H1 (cell line): ENCODE results near the gene USH2A. TPM values are rescaled to one million over a fixed set of nuclear protein-coding genes. Genes with fewer than 3 reads are reported as not detected.

Experiments used
- CTCF ChIA-PET: fragments of 300-600 bp; sonication (Branson Sonifier 250); formaldehyde crosslinking; loops from one replicate; lab custom pipeline; 2021; ENCODE audit not compliant: partially characterized antibody; lab: Charles Lee
- POLR2A ChIA-PET: fragments of 300-600 bp; sonication (Branson Sonifier 250); formaldehyde crosslinking; loops from one replicate; lab custom pipeline; 2021; ENCODE audit warnings: inconsistent platforms; ENCODE audit not compliant: partially characterized antibody; lab: Charles Lee
- DNase-seq, 2 experiments: peaks; one replicate each; pipeline versions ENCODE4 v3.0.0 to v3.0.0-alpha.2; 2010 to 2022; ENCODE audit warnings: low spot score in 2 of 2, low read depth in 1 of 2, mixed read lengths in 1 of 2
- FAIRE-seq: peaks from 2 replicates; lab custom pipeline; 2011; peaks lifted over from hg19 to GRCh38; lab: Jason Lieb, UNC
- H2AFZ ChIP-seq: 2 replicates; pipeline ENCODE4 v1.8.1; 2012; ENCODE audit warnings: low read length, inconsistent platforms
- H2AK5ac ChIP-seq: 2 replicates; pipeline ENCODE4 v1.6.1; 2013; ENCODE audit warnings: low read depth, low read length
- H2BK120ac ChIP-seq: replicated peaks from 2 replicates; pipeline ENCODE3; 2013; ENCODE audit warnings: low read depth, low read length, inconsistent platforms
- H2BK12ac ChIP-seq: 2 replicates; pipeline ENCODE4 v1.6.1; 2013; ENCODE audit warnings: low read depth, low read length
- H2BK15ac ChIP-seq: 2 replicates; pipeline ENCODE4 v1.6.1; 2013; ENCODE audit warnings: low read length
- H2BK20ac ChIP-seq: 2 replicates; pipeline ENCODE4 v1.6.1; 2013; ENCODE audit warnings: low read length
- H2BK5ac ChIP-seq: 2 replicates; pipeline ENCODE4 v1.6.1; 2013; ENCODE audit warnings: low read depth, low read length
- H3K14ac ChIP-seq: 2 replicates; pipeline ENCODE4 v1.6.1; 2013; ENCODE audit warnings: inconsistent platforms; ENCODE audit not compliant: insufficient read length
- H3K18ac ChIP-seq: 2 replicates; pipeline ENCODE4 v1.6.1; 2013; ENCODE audit warnings: low read length; ENCODE audit errors: extremely low read depth
- H3K23ac ChIP-seq: 2 replicates; pipeline ENCODE4 v1.6.1; 2013; ENCODE audit warnings: inconsistent platforms; ENCODE audit not compliant: insufficient read length
- H3K23me2 ChIP-seq: 2 replicates; pipeline ENCODE4 v1.6.1; 2013; ENCODE audit warnings: low read depth, low read length
- H3K27ac ChIP-seq: 2 replicates; pipeline ENCODE4 v1.6.1; 2011; ENCODE audit warnings: low read depth, low read length, inconsistent platforms
- H3K27me3 ChIP-seq, 4 experiments: replicated peaks in 1 of 4; 1 replicate in 1 of 4; 2 replicates in 3 of 4; pipeline versions ENCODE4 v1.6.1 to v1.8.1; 2011 to 2013; ENCODE audit warnings: low read length in 3 of 4, mild to moderate bottlenecking in 3 of 4, inconsistent platforms in 2 of 4, mixed read lengths in 2 of 4, moderate library complexity in 1 of 4; ENCODE audit not compliant: control insufficient read depth in 3 of 4, insufficient read depth in 3 of 4; ENCODE audit errors: extremely low read depth in 1 of 4
- H3K36me3 ChIP-seq, 4 experiments: 2 replicates each; pipeline versions ENCODE4 v1.6.1 to v1.8.1; 2011 to 2013; ENCODE audit warnings: mild to moderate bottlenecking in 4 of 4, low read length in 3 of 4, moderate library complexity in 2 of 4, control low read depth in 1 of 4, inconsistent platforms in 1 of 4; ENCODE audit not compliant: insufficient read depth in 4 of 4, control insufficient read depth in 2 of 4
- H3K4ac ChIP-seq: replicated peaks from 2 replicates; pipeline ENCODE3; 2013; ENCODE audit warnings: low read length, low read depth, mixed read lengths, inconsistent platforms; ENCODE audit not compliant: insufficient read length
- H3K4me1 ChIP-seq, 4 experiments: replicated peaks in 1 of 4; 1 replicate in 1 of 4; 2 replicates in 3 of 4; pipeline versions ENCODE4 v1.6.1 to v1.8.1; 2011 to 2013; ENCODE audit warnings: low read length in 3 of 4, inconsistent platforms in 2 of 4, mixed read lengths in 1 of 4; ENCODE audit not compliant: insufficient read depth in 4 of 4, control insufficient read depth in 3 of 4
- H3K4me2 ChIP-seq, 2 experiments: 2 replicates each; pipeline versions ENCODE4 v1.6.1 to v1.8.1; 2011 to 2013; ENCODE audit warnings: low read depth in 2 of 2, low read length in 2 of 2, control low read depth in 1 of 2, inconsistent platforms in 1 of 2, mild to moderate bottlenecking in 1 of 2; ENCODE audit not compliant: insufficient read depth in 1 of 2
- H3K4me3 ChIP-seq, 4 experiments: fragments of 200-600, 300-600 bp in 1 of 4; sonication (generic), shearing (Covaris generic), sonication (Bioruptor Twin) in 1 of 4; 2 replicates each; pipeline versions ENCODE4 v1.5.1 to v1.8.1; 2011 to 2016; ENCODE audit warnings: low read length in 4 of 4, low read depth in 3 of 4, control low read depth in 2 of 4, inconsistent platforms in 2 of 4, mild to moderate bottlenecking in 2 of 4, mixed read lengths in 1 of 4, moderate library complexity in 1 of 4; ENCODE audit not compliant: insufficient read depth in 2 of 4; ENCODE audit errors: extremely low read depth in 1 of 4
- H3K56ac ChIP-seq: replicated peaks from 2 replicates; pipeline ENCODE3; 2013; ENCODE audit warnings: low read depth, mild to moderate bottlenecking, mixed read lengths, low read length, inconsistent platforms; ENCODE audit not compliant: insufficient read length
- H3K79me1 ChIP-seq: 2 replicates; pipeline ENCODE4 v1.6.1; 2013; ENCODE audit warnings: low read depth, low read length, control low read depth
- H3K79me2 ChIP-seq, 2 experiments: 2 replicates each; pipeline versions ENCODE4 v1.6.1 to v1.8.1; 2012 to 2013; ENCODE audit warnings: low read length in 2 of 2, mild to moderate bottlenecking in 2 of 2, inconsistent platforms in 1 of 2; ENCODE audit not compliant: insufficient read depth in 2 of 2, control insufficient read depth in 1 of 2
- H3K9ac ChIP-seq, 4 experiments: replicated peaks in 1 of 4; 1 replicate in 1 of 4; 2 replicates in 3 of 4; pipeline versions ENCODE4 v1.6.1 to v1.8.1; 2011 to 2013; ENCODE audit warnings: low read depth in 3 of 4, low read length in 3 of 4, control low read depth in 2 of 4, mild to moderate bottlenecking in 2 of 4, moderate library complexity in 2 of 4, inconsistent platforms in 1 of 4; ENCODE audit errors: extremely low read depth in 1 of 4
- H3K9me3 ChIP-seq, 2 experiments: 2 replicates each; pipeline versions ENCODE4 v1.6.1 to v1.8.1; 2012 to 2013; ENCODE audit warnings: mild to moderate bottlenecking in 2 of 2, moderate library complexity in 2 of 2, control low read depth in 1 of 2, inconsistent platforms in 1 of 2, low read depth in 1 of 2, low read length in 1 of 2, mixed read lengths in 1 of 2; ENCODE audit not compliant: insufficient read depth in 2 of 2
- H4K20me1 ChIP-seq, 2 experiments: replicated peaks in 1 of 2; 2 replicates each; pipeline versions ENCODE3 to v1.8.1; 2011 to 2013; ENCODE audit warnings: inconsistent platforms in 2 of 2, low read length in 2 of 2, mild to moderate bottlenecking in 1 of 2; ENCODE audit not compliant: insufficient read depth in 2 of 2, control insufficient read depth in 1 of 2
- H4K5ac ChIP-seq: 2 replicates; pipeline ENCODE4 v1.6.1; 2013; ENCODE audit warnings: low read length, low read depth, mixed read lengths, inconsistent platforms; ENCODE audit not compliant: insufficient read length
- H4K8ac ChIP-seq: 2 replicates; pipeline ENCODE4 v1.8.0; 2013; ENCODE audit warnings: mild to moderate bottlenecking, moderate library complexity, low read length, inconsistent platforms; ENCODE audit not compliant: insufficient read depth; ENCODE audit errors: extremely low read depth
- H4K91ac ChIP-seq: replicated peaks from 2 replicates; pipeline ENCODE3; 2013; ENCODE audit warnings: low read length, mixed read lengths, inconsistent platforms; ENCODE audit not compliant: insufficient read length
- ASH2L ChIP-seq: fragments of 200-600, 300-600 bp; sonication (generic); IDR thresholded peaks from one replicate; pipeline ENCODE4 v1.7.1; 2017; ENCODE audit warnings: low read length
- EGR1 ChIP-seq: IDR thresholded peaks from 2 replicates; pipeline ENCODE4 v1.6.1; 2011; ENCODE audit warnings: low read depth, low read length, borderline replicate concordance
- EZH2 ChIP-seq: fragments of 200-600 bp; sonication (generic); IDR thresholded peaks from 2 replicates; pipeline ENCODE4 v1.7.1; 2012; ENCODE audit warnings: low read depth, mild to moderate bottlenecking, moderate library complexity, low read length, inconsistent platforms; ENCODE audit not compliant: severe bottlenecking
- HDAC6 ChIP-seq: IDR thresholded peaks from one replicate; pipeline ENCODE4 v1.7.1; 2012; ENCODE audit warnings: low read depth, mild to moderate bottlenecking, inconsistent platforms, low read length, moderate library complexity
- JUN ChIP-seq: IDR thresholded peaks from 2 replicates; pipeline ENCODE4 v1.6.1; 2011; ENCODE audit warnings: low read depth, mild to moderate bottlenecking, improper control_type of control experiment, low read length
- JUND ChIP-seq: IDR thresholded peaks from 2 replicates; pipeline ENCODE4 v1.6.1; 2011; ENCODE audit warnings: mild to moderate bottlenecking, improper control_type of control experiment, low read length
- KDM1A ChIP-seq: fragments of 200-600, 300-600 bp; sonication (generic); IDR thresholded peaks from 2 replicates; pipeline ENCODE4 v1.7.1; 2016; ENCODE audit warnings: mild to moderate bottlenecking, low read length, borderline replicate concordance
- MAFK ChIP-seq: IDR thresholded peaks from 2 replicates; pipeline ENCODE4 v1.6.1; 2012; ENCODE audit warnings: low read depth, mild to moderate bottlenecking, improper control_type of control experiment, low read length
- PHF8 ChIP-seq: fragments of 200-600 bp; sonication (generic); conservative IDR thresholded peaks from 2 replicates; pipeline ENCODE4 v1.7.1; 2012; ENCODE audit warnings: low read depth, mild to moderate bottlenecking, inconsistent platforms, low read length, moderate library complexity
- SIX5 ChIP-seq: IDR thresholded peaks from 2 replicates; pipeline ENCODE4 v1.6.1; 2011; ENCODE audit warnings: mild to moderate bottlenecking, low read depth, low read length
- TAF1 ChIP-seq: IDR thresholded peaks from 2 replicates; pipeline ENCODE4 v1.6.1; 2011; ENCODE audit warnings: mild to moderate bottlenecking, low read depth, low read length
- TCF12 ChIP-seq: IDR thresholded peaks from 2 replicates; pipeline ENCODE4 v1.6.1; 2011; ENCODE audit warnings: low read depth, mild to moderate bottlenecking, low read length
- WGBS, 2 experiments: shearing (Covaris generic) in 1 of 2; methylation state at CpG; one replicate each; pipeline versions ENCODE4 v1.1.6 to v1.1.7; 2013 to 2015; ENCODE audit warnings: low lambda C conversion rate in 2 of 2, mixed read lengths in 2 of 2, inconsistent platforms in 1 of 2, low coverage in 1 of 2, missing lambda C conversion rate in 1 of 2; ENCODE audit not compliant: insufficient replicate concordance in 2 of 2, insufficient coverage in 1 of 2, insufficient read length in 1 of 2; ENCODE audit errors: extremely low coverage in 1 of 2, missing lambda C conversion rate in 1 of 2; 5-methylcytosine and 5-hydroxymethylcytosine counted together
- polyA plus RNA-seq, 7 experiments: library from polyadenylated mRNA; depleted of rRNA in 3 of 7; stranded (reverse) in 5 of 7; unstranded in 2 of 7; fragments of >200 nt in 5 of 7; fragments of 200-250 nt in 2 of 7; gene quantifications; 1 replicate in 5 of 7; 2 replicates in 1 of 7; 4 replicates in 1 of 7; pipeline versions ENCODE4 v1.2.1 to v1.2.3, GENCODE V29; 2011 to 2013; ENCODE audit warnings: missing spikeins in 2 of 7, mixed read lengths in 2 of 7
- total RNA-seq: library from RNA; stranded (reverse); fragmentation: NEBNext Ultra II Directional; extraction: Animal tissue kit (Norgen Biotek cat#: 25700); gene quantifications from 2 replicates; pipeline ENCODE4 v1.2.1, GENCODE V29; 2021
- TF ChIP-seq, protein P1 (sequence below): IDR thresholded peaks from 2 replicates; pipeline ENCODE4 v1.6.1; 2012; ENCODE audit warnings: inconsistent platforms

Gene USH2A
- total and polyA plus RNA-seq, 2 of the 8 experiments (the other 6 are each of a cell fraction or from before 2014, with no cell fraction given): 0.02 to 0.17 TPM

DNA sequence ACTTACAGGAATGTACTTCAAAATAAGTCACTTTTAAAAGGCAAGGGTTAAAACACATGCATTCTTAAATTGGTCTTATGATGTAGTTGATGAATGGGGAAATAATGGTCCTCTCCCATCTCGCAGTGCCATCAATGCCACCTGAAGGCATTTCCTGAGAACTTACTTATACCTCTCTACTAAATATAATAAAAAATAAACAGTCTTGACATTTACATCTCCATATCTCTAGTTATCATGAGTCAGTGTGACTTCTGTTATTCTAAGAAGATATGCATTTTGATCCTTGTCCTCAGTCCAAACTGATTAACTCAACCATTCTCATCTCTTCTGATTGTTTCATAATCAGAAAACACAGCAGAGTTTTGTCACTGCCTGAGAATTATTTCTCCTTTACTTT lies 253.9 kb downstream of the USH2A start:
- no peaks in the 10 kb centered on the region for H4K20me1 ChIP-seq
- H4K5ac ChIP-seq: no peak overlapping the region
- no peak overlapping the region for H2AK5ac ChIP-seq
- no peak overlapping the region for H3K9ac ChIP-seq
- no peak overlapping the region for H3K4ac ChIP-seq
- H3K79me1 ChIP-seq: no peaks in the 10 kb centered on the region
- 88% methylated on average over 1 of the region's 1 CpG; no CpG with 5 or more reads in 1 of the 2 experiments for whole genome bisulfite sequencing, 2 experiments
- no peak overlapping the region for H2BK12ac ChIP-seq
- H3K56ac ChIP-seq: no peak overlapping the region
- H3K9me3 ChIP-seq: no peaks in the 10 kb centered on the region
- ChIA-PET POLR2A (no interaction called here), CTCF (no interaction called here)
- no peaks in the 10 kb centered on the region for H3K23me2 ChIP-seq
- no peak for DNase-seq
- H3K27me3 ChIP-seq: no peaks in the 10 kb centered on the region
- H2BK120ac ChIP-seq: no peak overlapping the region
- no peak overlapping the region for H2AFZ ChIP-seq
- H3K23ac ChIP-seq: no peak overlapping the region
- no peak overlapping the region for H4K8ac ChIP-seq
- no peak overlapping the region for H2BK15ac ChIP-seq
- no peak overlapping the region for H3K18ac ChIP-seq
- H3K4me2 ChIP-seq: no peak overlapping the region
- no peak overlapping the region for H3K27ac ChIP-seq
- H2BK20ac ChIP-seq: no peak overlapping the region
- H4K91ac ChIP-seq: no peak overlapping the region
- H3K36me3 ChIP-seq: no peaks in the 10 kb centered on the region
- no peak overlapping the region for H3K4me3 ChIP-seq
- TF ChIP-seq EGR1 (no peak), TAF1 (no peak), HDAC6 (no peak), JUND (no peak), PHF8 (no peak), EZH2 (no peak), TCF12 (no peak), KDM1A (no peak), ASH2L (no peak), MAFK (no peak), SIX5 (no peak), JUN (no peak)
- TF ChIP-seq, protein P1, sequence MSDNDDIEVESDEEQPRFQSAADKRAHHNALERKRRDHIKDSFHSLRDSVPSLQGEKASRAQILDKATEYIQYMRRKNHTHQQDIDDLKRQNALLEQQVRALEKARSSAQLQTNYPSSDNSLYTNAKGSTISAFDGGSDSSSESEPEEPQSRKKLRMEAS: no peak
- no peaks in the 10 kb centered on the region for H3K79me2 ChIP-seq
- H3K14ac ChIP-seq: no peak overlapping the region
- no peak for FAIRE-seq
- H3K4me1 ChIP-seq: no peaks in the 10 kb centered on the region
- H2BK5ac ChIP-seq: no peak overlapping the region
